HepG2 (cell line): ENCODE results near the gene ITGB5. TPM values are rescaled to one million over a fixed set of nuclear protein-coding genes. Genes with fewer than 3 reads are reported as not detected.

Source experiments
- AFF4 ChIP-seq: sonication (generic); formaldehyde crosslinking; IDR thresholded peaks from 2 replicates; pipeline ENCODE4 v1.4.0; 2020; ENCODE audit warnings: missing genetic modification reagents
- AKNA ChIP-seq: sonication (generic); formaldehyde crosslinking; IDR thresholded peaks from 2 replicates; pipeline ENCODE4 v1.4.0; 2020; ENCODE audit warnings: missing genetic modification reagents, borderline replicate concordance
- CHD4 ChIP-seq: fragments of 200-600 bp; sonication (generic); IDR thresholded peaks from 2 replicates; pipeline ENCODE4 v1.7.0; 2017; ENCODE audit warnings: mild to moderate bottlenecking, low read length, borderline replicate concordance
- HCFC1 ChIP-seq: fragments of 150-350 bp; IDR thresholded peaks from 2 replicates; pipeline ENCODE4 v1.6.1; 2014; ENCODE audit warnings: low read depth, low read length
- IRF9 ChIP-seq: sonication (generic); formaldehyde crosslinking; IDR thresholded peaks from 2 replicates; pipeline ENCODE4 v1.8.0; 2022; ENCODE audit warnings: missing genetic modification reagents, mild to moderate bottlenecking, borderline replicate concordance
- KDM6A ChIP-seq: IDR thresholded peaks from 2 replicates; pipeline ENCODE4 v1.6.1; 2016; ENCODE audit warnings: low read depth
- LBX2 ChIP-seq: sonication (generic); formaldehyde crosslinking; IDR thresholded peaks from 2 replicates; pipeline ENCODE4 v1.5.0; 2020; ENCODE audit warnings: missing genetic modification reagents, mild to moderate bottlenecking, borderline replicate concordance
- NKX3-1 ChIP-seq: sonication (generic); formaldehyde crosslinking; IDR thresholded peaks from 2 replicates; pipeline ENCODE4 v1.5.0; 2020; ENCODE audit warnings: missing genetic modification reagents
- SKIL ChIP-seq: sonication (generic); formaldehyde crosslinking; IDR thresholded peaks from 2 replicates; pipeline ENCODE4 v1.8.0; 2022; ENCODE audit warnings: missing genetic modification reagents, mild to moderate bottlenecking, moderate library complexity, borderline replicate concordance
- SP4 ChIP-seq: sonication (generic); formaldehyde crosslinking; IDR thresholded peaks from 2 replicates; pipeline ENCODE4 v1.8.1; 2023; ENCODE audit warnings: mild to moderate bottlenecking, missing genetic modification reagents
- TERF1 ChIP-seq: sonication (generic); formaldehyde crosslinking; IDR thresholded peaks from 2 replicates; pipeline ENCODE4 v1.8.0; 2022; ENCODE audit warnings: mild to moderate bottlenecking, missing genetic modification reagents, moderate library complexity
- ZFP1 ChIP-seq: IDR thresholded peaks from 2 replicates; pipeline ENCODE4 v1.6.1; 2016
- ZNF773 ChIP-seq: sonication (generic); formaldehyde crosslinking; IDR thresholded peaks from 2 replicates; pipeline ENCODE4 v1.4.0; 2020; ENCODE audit warnings: missing genetic modification reagents, borderline replicate concordance
- polyA plus RNA-seq, 8 experiments: library from polyadenylated mRNA; depleted of rRNA in 3 of 8; stranded (reverse) in 7 of 8; unstranded in 1 of 8; fragments of >200 nt; fragmentation: Illumina TruSeq in 4 of 8; extraction: Trizol in 4 of 8; gene quantifications; 2 replicates each; pipeline versions ENCODE4 v1.2.1 to v1.2.3, GENCODE V29; 2011 to 2016; ENCODE audit warnings: low read depth in 4 of 8, missing spikeins in 1 of 8, mixed read lengths in 1 of 8; ENCODE audit not compliant: insufficient read depth in 1 of 8
- total RNA-seq, 5 experiments: library from RNA; depleted of rRNA; stranded (reverse); fragments of >200 nt; fragmentation: Illumina TruSeq; extraction: Trizol; gene quantifications; 2 replicates each; pipeline ENCODE4 v1.2.3, GENCODE V29; 2016; ENCODE audit warnings: low read depth in 1 of 5

The ITGB5 gene
- total and polyA plus RNA-seq, 2 of the 13 experiments (the other 11 are each of a cell fraction or from before 2014, with no cell fraction given) = 74.1 to 343 TPM

- peak; percentile 69; the same call in 1 of the 2 replicates for TF ChIP-seq AFF4 (CRISPR knock-in tag)
- TF ChIP-seq CHD4 = peak; percentile 39; the same call in 1 of the 2 replicates
- TF ChIP-seq SKIL (CRISPR knock-in tag) = peak; percentile 80
- no peak for TF ChIP-seq TERF1 (CRISPR knock-in tag)
- TF ChIP-seq AKNA (CRISPR knock-in tag) = no peak
- no peak for TF ChIP-seq LBX2 (CRISPR knock-in tag)
- no peak for TF ChIP-seq SP4
- 0 out of 2 replicates have a peak, but pooled peaks have one; percentile 32 for TF ChIP-seq IRF9 (CRISPR knock-in tag)
- TF ChIP-seq ZFP1 (CRISPR knock-in tag) = peak; percentile 76; the same call in 1 of the 2 replicates
- TF ChIP-seq KDM6A (CRISPR knock-in tag) = peak; percentile 48; the same call in 1 of the 2 replicates
- peak; percentile 84; the same call in 1 of the 2 replicates for TF ChIP-seq NKX3-1
- TF ChIP-seq ZNF773 (CRISPR knock-in tag) = peak; percentile 54; the same call in 1 of the 2 replicates
- TF ChIP-seq HCFC1 = no peak
Measured at GRCh38 chr3:124834723-124835718, 52.1 kb downstream of the ITGB5 start (continued).
